H54 (cell line): ENCODE results near the gene NRCAM.
"Not testable (repeated sequence)": the region's sequence is repeated elsewhere in the genome, so short reads cannot be mapped to it uniquely, and the experiment has no call there.

Source experiments
- DNase-seq: peaks from one replicate; pipeline ENCODE4 v3.0.0; 2011; ENCODE audit warnings: low spot score, mixed read lengths; ENCODE audit not compliant: insufficient read length
- FAIRE-seq: peaks from 3 replicates; lab custom pipeline; 2011; peaks lifted over from hg19 to GRCh38; lab: Jason Lieb, UNC
- POLR2A ChIP-seq: IDR thresholded peaks from 2 replicates; pipeline ENCODE4 v1.6.1; 2011; ENCODE audit warnings: low read depth, mild to moderate bottlenecking, low read length

The NRCAM gene

DNA sequence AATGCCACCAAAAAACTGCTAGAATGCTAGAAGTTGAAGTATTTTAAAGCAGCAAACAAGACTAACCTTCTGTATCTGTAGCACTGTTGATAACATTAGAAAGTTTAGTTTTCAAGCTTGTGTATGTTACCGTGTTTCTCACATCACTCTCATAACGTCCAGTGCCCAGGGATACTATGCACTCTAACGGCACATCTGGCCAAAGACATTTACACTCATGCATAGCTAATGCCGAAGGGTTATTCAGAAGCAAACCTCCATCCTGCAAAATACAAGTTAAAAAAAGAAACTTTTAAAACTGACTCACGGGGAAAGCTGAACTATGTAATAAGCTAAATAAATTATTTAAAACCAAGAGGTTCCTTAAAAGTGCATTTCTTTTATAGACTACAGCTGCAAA is 22.9 kb upstream of the NRCAM start:
- no peak for TF ChIP-seq POLR2A
- DNase-seq (no peak), FAIRE-seq (no peak)

DNA sequence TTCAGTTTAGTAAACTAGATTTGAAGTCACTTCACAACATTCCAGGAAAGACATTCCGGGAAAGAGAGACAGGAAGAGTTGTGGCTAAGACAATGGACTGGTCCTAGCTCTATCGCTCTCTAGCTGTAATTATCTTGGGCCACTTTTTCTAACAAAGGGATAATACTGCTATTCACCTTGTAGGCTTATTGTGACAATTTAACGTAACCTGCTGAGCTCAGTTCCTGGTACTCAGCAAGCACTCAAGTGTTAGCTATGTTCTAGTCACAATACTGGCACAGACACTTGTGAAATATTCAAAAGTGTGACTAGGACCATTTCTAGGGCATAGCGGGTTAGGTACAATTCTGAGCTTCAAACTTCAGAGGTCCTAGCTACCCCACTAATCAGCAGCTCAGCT is 12.0 kb upstream of the NRCAM start:
- FAIRE-seq (no peak), DNase-seq (no peak)
- TF ChIP-seq POLR2A: no peak

DNA sequence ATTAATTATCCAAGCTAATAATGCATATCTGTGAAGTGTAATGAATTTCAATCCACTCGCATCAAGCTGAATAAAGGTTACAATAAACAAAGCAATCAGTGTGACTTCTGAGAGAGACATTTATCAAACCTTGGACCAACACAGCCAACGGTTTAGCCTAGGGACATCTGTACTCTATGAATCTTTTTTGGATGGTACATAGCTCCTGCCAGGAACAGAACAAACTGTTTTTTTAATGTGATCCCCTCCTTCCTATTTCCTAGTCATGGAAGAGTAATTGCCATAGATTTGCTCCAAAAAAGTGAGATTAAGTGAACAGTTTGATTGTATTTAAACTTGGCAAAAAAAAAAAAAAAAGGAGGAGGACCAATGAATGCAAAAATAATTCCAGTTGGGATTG is 11.2 kb upstream of the NRCAM start:
- no peak for TF ChIP-seq POLR2A
- FAIRE-seq (no peak), DNase-seq (no peak)

DNA sequence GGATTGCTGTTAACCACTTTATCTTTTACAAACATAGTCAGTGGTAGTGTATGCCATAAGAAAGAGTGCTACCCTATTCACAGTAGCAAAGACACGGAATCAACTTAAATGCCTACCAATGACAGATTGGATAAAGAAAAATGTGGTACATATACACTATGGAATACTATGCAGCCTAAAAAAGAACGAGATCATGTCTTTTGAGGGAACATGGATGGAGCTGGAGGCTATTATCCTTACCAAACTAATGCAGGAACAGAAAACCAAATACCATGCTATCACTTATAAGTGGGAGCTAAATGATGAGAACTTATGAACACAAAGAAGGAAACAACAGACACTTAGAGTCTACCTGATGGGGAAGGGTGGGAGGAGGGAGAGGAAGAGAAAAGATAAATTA is 10.1 kb upstream of the NRCAM start:
- not testable (repeated sequence) for FAIRE-seq, DNase-seq

DNA sequence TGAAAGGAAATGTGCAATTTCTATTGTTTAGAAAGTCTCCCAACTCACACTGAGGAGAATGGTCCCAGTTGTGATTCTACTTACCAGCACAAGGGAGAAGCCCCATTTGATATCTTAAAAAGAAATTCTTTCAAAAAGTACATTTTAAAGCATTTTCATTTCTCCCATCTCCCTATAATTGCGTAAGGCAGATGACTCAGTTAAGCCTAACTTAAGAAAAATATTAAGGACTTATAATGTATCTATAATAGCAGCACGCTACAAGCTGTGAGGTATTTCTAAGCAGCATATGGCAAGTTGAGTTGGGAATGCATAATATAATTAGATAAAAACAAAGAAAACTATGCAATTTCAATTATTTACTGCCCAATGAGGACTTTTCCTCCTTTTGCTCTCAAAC is 8.5 kb upstream of the NRCAM start:
- TF ChIP-seq POLR2A: no peak
- no peak for FAIRE-seq
- no peak for DNase-seq

DNA sequence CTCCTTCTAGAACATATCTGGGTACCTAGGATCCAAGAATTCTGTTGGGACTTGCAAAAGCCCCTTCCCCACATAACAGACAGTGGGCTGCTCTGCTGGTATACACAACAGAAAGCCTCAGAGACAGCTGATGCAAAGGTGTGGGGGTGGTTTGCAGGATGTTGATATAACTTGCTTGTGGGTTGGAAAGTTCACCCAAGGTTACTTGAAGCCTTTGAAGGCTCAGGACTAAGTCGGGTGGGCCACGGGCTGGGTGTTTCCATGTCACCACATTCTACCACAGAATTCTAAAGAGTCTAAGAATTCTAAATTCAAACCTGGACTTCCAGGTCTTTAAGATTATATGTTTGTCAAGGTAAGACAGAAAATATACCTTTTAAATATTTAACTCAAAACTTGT is 7.4 kb upstream of the NRCAM start:
- no peak for TF ChIP-seq POLR2A
- FAIRE-seq: no peak
- DNase-seq: no peak

DNA sequence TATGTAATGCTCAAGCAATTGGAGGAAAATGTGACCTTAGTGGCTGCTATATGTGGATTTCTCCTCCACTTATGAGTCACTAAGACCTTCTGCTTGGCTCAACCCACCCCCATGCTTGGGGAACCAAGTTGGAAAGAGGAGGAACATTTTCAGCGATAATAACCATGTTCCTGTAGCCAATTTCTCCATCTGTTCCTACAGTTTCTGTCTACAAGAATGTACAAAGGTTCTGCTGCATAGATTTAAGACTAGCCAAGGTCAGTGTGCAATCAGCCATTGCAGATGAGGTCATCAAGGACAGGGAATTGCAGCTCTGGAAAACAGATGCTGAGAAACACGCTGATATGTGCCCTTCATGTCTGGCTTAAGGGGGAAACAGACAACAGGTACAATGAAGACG is 5.6 kb upstream of the NRCAM start:
- FAIRE-seq: no peak
- DNase-seq: no peak
- TF ChIP-seq POLR2A: no peak

DNA sequence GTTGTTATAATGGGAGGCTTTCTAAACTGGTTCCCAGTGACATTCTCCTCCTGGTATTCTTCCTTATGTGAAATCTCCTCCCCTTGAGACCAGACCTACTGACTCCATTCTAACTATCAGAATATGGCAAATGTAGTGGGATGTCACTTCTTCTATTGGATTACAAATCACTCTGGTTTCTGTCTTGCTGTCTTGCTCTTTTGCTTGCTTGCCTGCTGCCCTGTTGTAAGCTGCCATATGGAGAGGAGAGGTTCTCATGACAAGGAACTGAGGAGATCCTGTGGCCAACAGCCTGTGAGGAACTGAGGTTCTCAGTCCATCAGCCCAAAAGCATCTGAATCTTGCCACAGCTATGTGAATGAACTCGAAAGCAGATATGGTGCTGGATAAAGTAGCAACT is 4.7 kb upstream of the NRCAM start:
- no peak for FAIRE-seq
- TF ChIP-seq POLR2A: no peak
- no peak for DNase-seq

DNA sequence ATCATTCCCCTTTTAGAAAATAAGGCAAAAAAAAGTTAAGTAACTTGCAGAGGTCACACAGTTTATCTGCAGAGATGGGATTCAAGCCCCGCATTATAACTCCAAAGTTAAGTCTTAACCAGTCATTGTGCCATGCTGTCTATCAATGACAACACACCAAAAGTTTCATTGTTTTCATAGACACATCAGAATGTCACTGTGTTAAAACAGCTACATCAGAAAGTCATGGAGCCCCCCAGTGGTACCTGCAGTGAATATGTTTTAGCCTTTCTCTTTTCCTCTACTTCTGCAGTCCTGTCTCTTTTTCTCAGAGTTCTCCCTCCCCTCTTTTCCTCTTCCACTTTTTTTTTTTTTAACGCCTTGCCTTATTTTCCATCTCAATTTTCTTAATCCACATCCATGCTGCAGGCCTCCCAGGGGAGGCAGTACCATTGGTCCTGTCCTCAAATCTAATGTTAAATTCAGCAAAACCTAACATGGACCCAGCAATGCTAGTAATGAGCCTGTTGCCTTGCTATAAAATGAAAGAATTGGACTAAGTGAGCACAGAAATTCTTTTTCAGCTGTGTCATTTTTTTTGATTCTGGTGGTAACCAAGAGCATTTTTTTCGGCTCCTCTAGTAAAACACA is 3.8 kb upstream of the NRCAM start:
- DNase-seq: no peak
- FAIRE-seq: no peak
- no peak for TF ChIP-seq POLR2A

DNA sequence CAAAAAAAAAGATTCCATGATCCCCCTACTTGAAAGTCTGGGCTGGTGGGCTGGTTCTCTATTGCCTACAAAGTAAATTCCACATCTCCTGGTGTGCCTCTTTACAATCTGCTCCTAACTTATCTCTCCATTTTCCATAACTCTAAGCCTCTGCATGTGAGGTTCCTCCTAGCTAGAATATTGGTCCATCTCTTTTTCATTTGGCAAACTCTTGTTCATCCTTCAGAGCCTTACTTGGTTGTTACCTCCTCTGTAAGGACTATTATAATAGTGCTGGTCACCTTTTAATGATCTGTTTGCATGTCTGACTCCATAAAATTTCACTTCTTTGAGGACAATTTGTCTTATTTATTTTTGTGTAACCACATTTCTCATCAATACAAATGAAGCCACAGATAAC is 1.6 kb upstream of the NRCAM start:
- no peak for TF ChIP-seq POLR2A
- no peak for FAIRE-seq
- no peak for DNase-seq

DNA sequence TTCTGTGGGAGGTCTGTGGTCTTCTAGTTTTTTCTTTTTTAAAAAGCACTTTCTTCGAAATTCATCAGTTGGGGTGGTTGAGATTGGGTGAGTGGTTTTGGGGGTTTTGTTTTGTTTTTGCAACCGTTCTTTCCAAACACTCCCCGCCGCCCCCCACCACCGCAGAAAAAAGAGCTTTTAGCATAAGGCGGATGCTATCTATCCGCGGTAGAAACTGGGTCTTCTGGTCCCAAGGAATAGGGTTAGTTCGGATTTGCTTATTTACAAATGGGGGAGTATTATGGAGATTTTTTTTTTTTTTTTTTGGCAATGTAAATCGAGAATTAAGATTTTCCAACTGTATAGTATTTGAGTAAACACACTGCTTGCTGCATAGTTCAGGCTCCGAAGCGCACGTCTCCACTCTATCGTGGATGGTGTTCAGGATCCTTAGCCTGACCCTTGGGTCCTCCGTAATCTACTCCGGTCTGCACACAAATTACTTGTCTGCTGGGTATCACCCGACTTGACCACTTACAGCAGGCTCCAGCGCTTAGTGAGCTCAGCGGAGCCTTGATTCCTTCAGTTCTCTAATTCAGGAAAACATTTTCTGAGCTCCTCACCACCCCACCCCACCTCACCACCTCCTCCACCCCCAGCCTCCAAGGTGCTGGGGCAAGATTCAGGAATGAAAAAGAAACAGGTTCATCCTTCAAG is 757 bp upstream of the NRCAM start:
- DNase-seq (no peak), FAIRE-seq (no peak)
- TF ChIP-seq POLR2A: no peak

DNA sequence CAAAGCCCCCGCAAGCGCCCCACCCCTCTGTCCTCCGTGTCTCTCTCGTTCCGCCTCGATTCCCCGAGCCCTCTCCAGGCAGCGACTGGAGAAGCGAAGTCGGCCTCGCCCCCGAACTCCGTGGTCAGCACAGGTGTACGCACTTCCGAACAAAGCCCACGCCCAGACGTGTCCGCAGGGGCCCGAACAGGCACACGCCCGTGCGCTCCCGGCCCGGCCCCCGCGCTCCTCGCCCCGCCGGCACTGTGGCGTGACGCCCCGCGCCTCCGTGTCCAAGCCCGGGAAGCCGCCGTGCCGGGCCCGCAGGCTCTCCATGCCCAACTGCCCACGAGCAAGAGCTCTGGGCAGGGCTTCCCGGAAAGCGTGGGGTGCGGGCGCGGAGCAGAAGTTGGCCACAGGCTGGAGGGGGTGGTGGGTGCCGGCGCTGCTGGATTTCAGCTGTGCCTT is 662 bp downstream of the NRCAM start:
- FAIRE-seq (no peak), DNase-seq (no peak)
- TF ChIP-seq POLR2A: no peak

DNA sequence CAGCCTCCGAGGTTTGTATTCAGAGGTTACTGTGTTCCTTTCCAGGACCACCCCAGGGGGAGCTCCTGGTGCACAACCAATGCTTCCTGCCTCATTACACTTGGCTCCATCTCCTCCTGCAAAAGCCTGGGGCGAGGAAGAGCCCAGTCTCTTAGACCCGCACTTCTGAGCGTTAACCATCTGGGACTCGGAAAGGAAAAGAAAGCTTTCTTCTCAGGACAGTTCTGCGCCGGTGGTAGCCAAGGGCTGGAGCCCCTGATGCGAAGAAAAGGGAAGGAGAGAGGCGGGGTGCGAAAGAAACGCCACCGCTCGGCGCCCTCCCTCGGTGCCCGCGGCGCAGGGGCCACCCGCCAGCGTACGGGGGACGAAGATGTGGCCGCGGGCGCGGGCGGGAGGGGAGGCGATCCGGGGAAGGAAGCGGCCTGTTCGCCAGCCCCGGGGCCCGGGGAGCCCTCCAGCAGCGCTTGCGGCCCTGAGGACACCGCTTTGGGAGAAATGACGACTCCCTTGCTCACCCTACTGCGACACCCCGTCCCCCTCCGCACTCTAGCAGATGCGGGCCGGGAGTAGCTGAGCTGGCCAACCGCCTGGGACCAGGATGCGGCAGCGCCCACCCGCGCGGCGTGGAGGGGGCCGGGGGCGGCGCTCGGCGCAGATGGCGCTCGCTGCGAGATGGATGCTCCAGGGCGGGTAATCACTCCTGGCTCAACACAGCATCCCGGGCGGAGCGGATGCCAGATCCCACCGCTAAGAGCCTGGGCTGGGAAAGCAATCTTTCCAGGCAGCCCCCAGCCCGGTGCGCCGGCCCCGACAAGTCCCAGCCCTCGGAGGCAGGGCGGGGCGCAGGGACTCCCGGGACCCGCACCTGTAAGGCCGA is 1.3 kb downstream of the NRCAM start:
- DNase-seq (no peak), FAIRE-seq (no peak)
- TF ChIP-seq POLR2A: no peak

DNA sequence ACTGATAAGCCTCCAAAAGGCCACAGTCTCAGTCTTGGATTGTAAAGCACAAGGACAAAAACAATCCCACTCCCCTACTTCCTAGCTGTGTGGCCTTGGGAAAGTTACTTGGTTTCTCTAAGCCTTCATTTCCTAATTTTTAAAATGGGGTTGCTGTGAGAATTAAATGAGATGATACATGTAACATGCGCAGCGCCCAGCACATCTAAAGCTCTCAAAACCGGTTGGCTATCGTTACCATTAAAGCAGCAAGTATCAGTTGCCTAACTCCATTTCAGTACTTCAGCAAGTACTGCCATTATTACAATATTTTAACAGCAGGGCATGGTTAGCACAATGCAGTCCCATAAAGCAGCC is 1.9 kb downstream of the NRCAM start:
- no peak for TF ChIP-seq POLR2A
- DNase-seq (no peak), FAIRE-seq (no peak)
